K562 (cell line): ENCODE results near the gene RBM20. TPM values are rescaled to one million over a fixed set of nuclear protein-coding genes. Genes with fewer than 3 reads are reported as not detected.
A peak's percentile ranks its signal among the peaks of the same experiment; 100 is the strongest.

Source experiments
- ATAC-seq: fragments of 200-7000 bp; cut with Tn5 transposase; 3 replicates; pipeline ENCODE4 v1.9.1; 2020; ENCODE audit warnings: moderate library complexity
- BruUV-seq: library from RNA; stranded (reverse); fragments of 400-500 nt; replicated peaks from 2 replicates; lab custom pipeline; 2021; lab: Mats Ljungman, UMichigan
- CTCF ChIA-PET: fragments of 300-600 bp; formaldehyde crosslinking; extraction: SDS; loops from one replicate; lab custom pipeline; 2021; ENCODE audit warnings: low intra/inter-chr PET ratio; lab: Yijun Ruan, JAX
- POLR2A ChIA-PET: fragments of 300-600, 350-650 bp; sonication (Branson Sonifier 250); formaldehyde crosslinking; extraction: SDS; loops from one replicate; lab custom pipeline; 2021; ENCODE audit warnings: antibody characterized with exemption, inconsistent platforms; lab: Yijun Ruan, JAX
- DNase-seq, 4 experiments: peaks; one replicate each; pipeline versions ENCODE4 v3.0.0 to v3.0.0-alpha.2; 2011 to 2018; ENCODE audit warnings: low spot score in 3 of 4, mixed read lengths in 3 of 4; ENCODE audit errors: extremely low read depth in 1 of 4
- FAIRE-seq: peaks from 2 replicates; lab custom pipeline; 2011; peaks lifted over from hg19 to GRCh38; lab: Jason Lieb, UNC
- H2AFZ ChIP-seq: 2 replicates; pipeline ENCODE4 v1.6.0; 2011; ENCODE audit warnings: low read depth, low read length, control low read depth, inconsistent platforms
- H3K27ac ChIP-seq: fragments of 200-600 bp; 3 replicates; pipeline ENCODE4 v1.8.0; 2011; ENCODE audit warnings: low read depth, mild to moderate bottlenecking, control low read depth, inconsistent platforms, low read length, moderate library complexity, mixed read lengths; ENCODE audit errors: extremely low read depth
- H3K27me3 ChIP-seq, 2 experiments: fragments of 300-600 bp in 1 of 2; 2 replicates in 1 of 2; 3 replicates in 1 of 2; pipeline versions ENCODE4 v1.6.0 to v1.8.0; 2011; ENCODE audit warnings: inconsistent platforms in 2 of 2, low read length in 2 of 2, mild to moderate bottlenecking in 1 of 2, mixed read lengths in 1 of 2, moderate library complexity in 1 of 2; ENCODE audit not compliant: control insufficient read depth in 2 of 2, insufficient read depth in 2 of 2
- H3K36me3 ChIP-seq: fragments of 300-600 bp; 3 replicates; pipeline ENCODE4 v1.8.0; 2011; ENCODE audit warnings: mild to moderate bottlenecking, low read length, inconsistent platforms; ENCODE audit not compliant: control insufficient read depth, insufficient read depth
- H3K4me1 ChIP-seq, 2 experiments: fragments of 200-600 bp in 1 of 2; replicated peaks in 1 of 2; 2 replicates in 1 of 2; 3 replicates in 1 of 2; pipeline versions ENCODE4 v1.5.1 to v1.8.0; 2011; ENCODE audit warnings: inconsistent platforms in 2 of 2, low read length in 2 of 2, mild to moderate bottlenecking in 1 of 2, mixed read lengths in 1 of 2, moderate library complexity in 1 of 2; ENCODE audit not compliant: control insufficient read depth in 2 of 2, insufficient read depth in 2 of 2
- H3K4me2 ChIP-seq: 2 replicates; pipeline ENCODE4 v1.6.1; 2011; ENCODE audit warnings: low read length, control low read depth, inconsistent platforms, mixed read lengths; ENCODE audit not compliant: insufficient read depth
- H3K4me3 ChIP-seq: fragments of 200-600 bp; sonication (generic), shearing (Covaris generic); 2 replicates; pipeline ENCODE4 v1.5.1; 2016; ENCODE audit warnings: control low read depth, inconsistent platforms
- H3K79me2 ChIP-seq: fragments of 200-600 bp; 3 replicates; pipeline ENCODE4 v1.8.0; 2011; ENCODE audit warnings: low read length, inconsistent platforms; ENCODE audit not compliant: control insufficient read depth, insufficient read depth
- H3K9ac ChIP-seq, 2 experiments: 2 replicates each; pipeline versions ENCODE4 v1.6.0 to v1.6.1; 2011; ENCODE audit warnings: low read depth in 2 of 2, low read length in 2 of 2, control low read depth in 1 of 2, inconsistent platforms in 1 of 2, mild to moderate bottlenecking in 1 of 2, mixed read lengths in 1 of 2; ENCODE audit not compliant: insufficient read depth in 1 of 2
- H3K9me1 ChIP-seq: one replicate; pipeline ENCODE4 v1.6.0; 2011; ENCODE audit warnings: inconsistent platforms, mild to moderate bottlenecking, low read length, moderate library complexity; ENCODE audit not compliant: control insufficient read depth, insufficient read depth
- H3K9me3 ChIP-seq: replicated peaks from 2 replicates; pipeline ENCODE4 v1.5.1; 2011; ENCODE audit warnings: low read depth, low read length, inconsistent platforms; ENCODE audit not compliant: control insufficient read depth, insufficient read depth
- H4K20me1 ChIP-seq: replicated peaks from 2 replicates; pipeline ENCODE4 v1.6.1; 2011; ENCODE audit warnings: low read length, inconsistent platforms, mixed read lengths; ENCODE audit not compliant: control insufficient read depth, insufficient read depth
- ATF7 ChIP-seq: fragments of 450-650 bp; IDR thresholded peaks from 2 replicates; pipeline ENCODE4 v1.7.1; 2014; ENCODE audit warnings: mild to moderate bottlenecking, moderate library complexity
- CHD1 ChIP-seq: fragments of 200-600 bp; sonication (generic); IDR thresholded peaks from one replicate; pipeline ENCODE4 v1.6.1; 2012; ENCODE audit warnings: mild to moderate bottlenecking, moderate library complexity, low read length, inconsistent platforms
- DACH1 ChIP-seq: fragments of 450-650 bp; IDR thresholded peaks from 2 replicates; pipeline ENCODE4 v1.6.1; 2018; ENCODE audit not compliant: partially characterized antibody
- ETV6 ChIP-seq, 3 experiments: fragments of 150-350 bp in 1 of 3; sonication (generic) in 1 of 3; formaldehyde crosslinking in 1 of 3; IDR thresholded peaks; 2 replicates each; pipeline versions ENCODE4 v1.6.1 to v1.8.0; 2014 to 2022; ENCODE audit warnings: borderline replicate concordance in 2 of 3, low read depth in 2 of 3, antibody characterized with exemption in 1 of 3, low read length in 1 of 3, mild to moderate bottlenecking in 1 of 3, missing genetic modification reagents in 1 of 3
- HDAC3 ChIP-seq: fragments of 450-650 bp; IDR thresholded peaks from 2 replicates; pipeline ENCODE4 v1.6.1; 2018; ENCODE audit warnings: borderline replicate concordance, mild to moderate bottlenecking, moderate library complexity; ENCODE audit not compliant: partially characterized antibody
- MEF2D ChIP-seq: conservative IDR thresholded peaks from 2 replicates; pipeline ENCODE4 v1.6.1; 2016; ENCODE audit warnings: low read depth, missing genetic modification characterization, missing compliant biosample characterization
- MNT ChIP-seq, 2 experiments: fragments of 450-650 bp; conservative IDR thresholded peaks; 2 replicates each; pipeline ENCODE4 v1.6.1; 2017; ENCODE audit warnings: mild to moderate bottlenecking in 2 of 2, moderate library complexity in 2 of 2
- MXD1 ChIP-seq: fragments of 250-450 bp; sonication (Bioruptor Pico); IDR thresholded peaks from 2 replicates; pipeline ENCODE4 v1.8.0; 2021; ENCODE audit warnings: borderline replicate concordance, mild to moderate bottlenecking, moderate library complexity; ENCODE audit not compliant: poor library complexity, severe bottlenecking
- MXI1 ChIP-seq: IDR thresholded peaks from 2 replicates; pipeline ENCODE4 v1.6.1; 2011; ENCODE audit warnings: low read depth, mild to moderate bottlenecking, improper control_type of control experiment, low read length
- NELFE ChIP-seq: IDR thresholded peaks from 2 replicates; pipeline ENCODE4 v1.6.1; 2011; ENCODE audit warnings: mild to moderate bottlenecking; ENCODE audit not compliant: insufficient read depth, insufficient read length
- NR2F6 ChIP-seq: fragments of 450-650 bp; formaldehyde crosslinking; IDR thresholded peaks from 2 replicates; pipeline ENCODE4 v1.4.0; 2020; ENCODE audit warnings: mild to moderate bottlenecking
- PCBP1 ChIP-seq: fragments of 200-400 bp; formaldehyde crosslinking; IDR thresholded peaks from 2 replicates; pipeline ENCODE4 v1.6.1; 2018; ENCODE audit warnings: mild to moderate bottlenecking, low read depth, low read length; ENCODE audit not compliant: poor library complexity, severe bottlenecking
- POLR2H ChIP-seq: IDR thresholded peaks from 2 replicates; pipeline ENCODE4 v1.6.1; 2016; ENCODE audit warnings: missing genetic modification characterization, low read depth, mild to moderate bottlenecking, control low read depth, missing compliant biosample characterization, moderate library complexity
- RAD51 ChIP-seq: fragments of 450-650 bp; IDR thresholded peaks from 2 replicates; pipeline ENCODE4 v1.7.1; 2016; ENCODE audit warnings: low read depth, mild to moderate bottlenecking, borderline replicate concordance
- RBM14 ChIP-seq: fragments of 200-400 bp; formaldehyde crosslinking; IDR thresholded peaks from 2 replicates; pipeline ENCODE4 v1.6.1; 2018; ENCODE audit warnings: low read depth, mild to moderate bottlenecking, low read length, moderate library complexity, borderline replicate concordance; ENCODE audit not compliant: insufficient read depth
- SMAD3 ChIP-seq: fragments of 450-650 bp; formaldehyde crosslinking; conservative IDR thresholded peaks from 2 replicates; pipeline ENCODE4 v1.4.0; 2020; ENCODE audit warnings: mild to moderate bottlenecking
- ZFP1 ChIP-seq: fragments of 450-650 bp; formaldehyde crosslinking; IDR thresholded peaks from 2 replicates; pipeline ENCODE4 v1.4.0; 2020; ENCODE audit warnings: mild to moderate bottlenecking, mixed read lengths
- ZNF175 ChIP-seq: fragments of 200-800 bp; sonication (Bioruptor generic); IDR thresholded peaks from 2 replicates; pipeline ENCODE4 v1.6.1; 2016; ENCODE audit warnings: low read depth, mild to moderate bottlenecking, missing genetic modification characterization, missing compliant biosample characterization
- WGBS: fragments of 100-300 bp; shearing (Covaris generic); methylation state at CpG from one replicate; pipeline ENCODE4 v1.1.6; 2016; ENCODE audit warnings: low coverage, mixed read lengths; ENCODE audit not compliant: insufficient coverage; ENCODE audit errors: missing lambda C conversion rate; 5-methylcytosine and 5-hydroxymethylcytosine counted together
- in situ Hi-C: fragments of 300-500 bp; cut with MboI; formaldehyde crosslinking; loops from 4 replicates; pipeline ENCODE4 v1.15.0; 2018; ENCODE audit warnings: inconsistent platforms, mixed read lengths
- intact Hi-C: fragments of 100-400 bp; cut with micrococcal nuclease; formaldehyde crosslinking; loops from 2 replicates; pipeline ENCODE4 v1.14.2; 2022
- polyA plus RNA-seq, 8 experiments: library from polyadenylated mRNA; depleted of rRNA in 4 of 8; stranded (reverse) in 5 of 8; unstranded in 3 of 8; fragments of >200 nt; fragmentation: Nextera tagmentation in 2 of 8; fragmentation: Illumina TruSeq in 1 of 8; extraction: Ambion mirVana in 2 of 8; extraction: Trizol in 1 of 8; gene quantifications; 2 replicates each; pipeline versions ENCODE4 v1.2.1 to v1.2.3, GENCODE V29; 2011 to 2014; ENCODE audit warnings: inconsistent platforms in 1 of 8, missing spikeins in 1 of 8
- total RNA-seq, 7 experiments: library from RNA; depleted of rRNA in 6 of 7; stranded (reverse); fragments of >200 nt in 6 of 7; fragmentation: Illumina TruSeq in 2 of 7; extraction: Trizol in 2 of 7; gene quantifications; 2 replicates each; pipeline versions ENCODE4 v1.2.1 to v1.2.3, GENCODE V29; 2011 to 2021; ENCODE audit warnings: low replicate concordance in 1 of 7

The RBM20 gene
- total and polyA plus RNA-seq, 9 of the 15 experiments (the other 6 are each of a cell fraction or from before 2014, with no cell fraction given) = 0.63 to 5.7 (median 3.2) TPM

- Histone ChIP-seq H3K9me1 (no peaks in the 10 kb centered on the region), H3K79me2 (peaks cover 35% of the 10 kb centered on the region), H3K4me2 (peak overlapping the region; percentile 84), H4K20me1 (no peaks in the 10 kb centered on the region), H3K9me3 (no peaks in the 10 kb centered on the region), H2AFZ (peak overlapping the region; percentile 57), H3K27ac (peak overlapping the region; percentile 83), H3K9ac (peak overlapping the region in 1 of 2 experiments; percentile 95; a peak in 2 of 4 replicates), H3K27me3 (no peaks in the 10 kb centered on the region), H3K4me3 (peak overlapping the region; percentile 64), H3K4me1 (peaks cover 14 to 15% of the 10 kb centered on the region in 2 experiments), H3K36me3 (0 out of 3 replicates have a peak, but pooled peaks cover 5% of the 10 kb centered on the region)
- CTCF ChIA-PET = interaction anchor here (0.6 kb wide), 2 partner anchors 66 to 633 kb away, joined by 3 read pairs; no protein-coding TSS in a partner anchor
- in situ Hi-C loops (no loop called here), intact Hi-C loops (loop anchor here (2.0 to 10.0 kb wide), 4 partner anchors 36 to 258 kb away; no protein-coding TSS in a partner anchor)
- WGBS = 0% methylated on average over 15 of the region's 16 CpGs
- no peak for ATAC-seq
- BruUV-seq = TSS peak; percentile 58
- DNase-seq = no peak
- POLR2A ChIA-PET = interaction anchor here (0.9 to 1.2 kb wide), 4 partner anchors 10 to 127 kb away, joined by 3 to 6 read pairs (median 3); no protein-coding TSS in a partner anchor
- no peak for FAIRE-seq
- TF ChIP-seq MXD1 = no peak
- 0 out of 2 replicates have a peak, but pooled peaks have one; percentile 6 for TF ChIP-seq ZNF175 (CRISPR knock-in tag)
- TF ChIP-seq ATF7 = no peak
- TF ChIP-seq MNT (conservative IDR thresholded peaks at IDR 0.05) = peak in 1 of 2 experiments; percentile 29; a peak in 1 of 4 replicates
- peak; percentile 14 for TF ChIP-seq HDAC3
- no peak for TF ChIP-seq NR2F6
- TF ChIP-seq RAD51 = no peak
- no peak for TF ChIP-seq NELFE
- TF ChIP-seq SMAD3 (CRISPR knock-in tag) = no peak
- no peak for TF ChIP-seq MEF2D (tag)
- peak; percentile 72 for TF ChIP-seq POLR2H (tag)
- TF ChIP-seq ZFP1 (CRISPR knock-in tag) = no peak
- 0 out of 2 replicates have a peak, but pooled peaks have one; percentile 35 for TF ChIP-seq MXI1
- TF ChIP-seq ETV6 (IDR thresholded peaks at IDR 0.05; ENCODE audit: borderline replicate concordance in 1 of 2, low read depth in 2 of 2, low read length in 1 of 2) = no peak
- no peak for TF ChIP-seq ETV6 (CRISPR knock-in tag; IDR thresholded peaks at IDR 0.05; ENCODE audit: borderline replicate concordance)
- peak; percentile 58 for TF ChIP-seq CHD1
- no peak for TF ChIP-seq PCBP1
- peak; percentile 51 for TF ChIP-seq DACH1
- TF ChIP-seq RBM14 = no peak
Observed at GRCh38 chr10:110872984-110873923, 229.1 kb downstream of the RBM20 start.
